ENCODE measurements around the gene NTM.

DNA sequence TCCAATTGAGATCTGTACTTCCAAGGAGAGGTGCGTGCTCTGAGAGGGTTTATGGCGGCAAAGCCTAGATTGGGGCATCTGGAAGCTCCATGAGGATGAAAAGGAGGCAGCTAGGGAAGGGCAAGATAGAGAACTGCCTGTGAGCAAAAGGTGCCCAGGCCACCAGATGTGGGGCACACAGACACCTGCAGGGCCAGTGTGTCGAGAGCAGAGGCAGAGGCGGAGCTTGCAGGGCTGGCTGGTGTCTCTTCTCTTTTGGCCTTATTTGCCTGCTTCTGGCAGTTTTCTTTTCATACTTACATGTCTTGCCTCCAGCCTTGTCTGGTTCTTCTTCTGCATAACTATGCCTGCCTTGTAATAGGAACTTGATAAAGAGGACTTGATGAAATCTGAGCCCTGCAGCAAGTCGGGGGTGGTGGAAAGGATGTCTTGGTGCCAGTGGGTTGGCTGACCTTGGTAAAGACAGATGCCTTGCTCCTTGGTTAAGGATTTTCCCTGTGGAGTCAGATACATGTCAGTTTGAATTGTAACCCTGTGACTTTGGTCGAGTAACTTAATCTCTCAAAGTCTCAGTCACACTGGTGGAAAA lies 680.3 kb downstream of the NTM start:
- TF ChIP-seq, protein P1, sequence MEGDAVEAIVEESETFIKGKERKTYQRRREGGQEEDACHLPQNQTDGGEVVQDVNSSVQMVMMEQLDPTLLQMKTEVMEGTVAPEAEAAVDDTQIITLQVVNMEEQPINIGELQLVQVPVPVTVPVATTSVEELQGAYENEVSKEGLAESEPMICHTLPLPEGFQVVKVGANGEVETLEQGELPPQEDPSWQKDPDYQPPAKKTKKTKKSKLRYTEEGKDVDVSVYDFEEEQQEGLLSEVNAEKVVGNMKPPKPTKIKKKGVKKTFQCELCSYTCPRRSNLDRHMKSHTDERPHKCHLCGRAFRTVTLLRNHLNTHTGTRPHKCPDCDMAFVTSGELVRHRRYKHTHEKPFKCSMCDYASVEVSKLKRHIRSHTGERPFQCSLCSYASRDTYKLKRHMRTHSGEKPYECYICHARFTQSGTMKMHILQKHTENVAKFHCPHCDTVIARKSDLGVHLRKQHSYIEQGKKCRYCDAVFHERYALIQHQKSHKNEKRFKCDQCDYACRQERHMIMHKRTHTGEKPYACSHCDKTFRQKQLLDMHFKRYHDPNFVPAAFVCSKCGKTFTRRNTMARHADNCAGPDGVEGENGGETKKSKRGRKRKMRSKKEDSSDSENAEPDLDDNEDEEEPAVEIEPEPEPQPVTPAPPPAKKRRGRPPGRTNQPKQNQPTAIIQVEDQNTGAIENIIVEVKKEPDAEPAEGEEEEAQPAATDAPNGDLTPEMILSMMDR (tag by site-specific recombination; IDR thresholded peaks at IDR 0.05): no peak
- no peak for TF ChIP-seq ZNF114 (tag by site-specific recombination; IDR thresholded peaks at IDR 0.05)
- no peak for TF ChIP-seq ZNF19 (tag by site-specific recombination; IDR thresholded peaks at IDR 0.05; ENCODE audit: low read depth)

All from HEK293 (cell line).